HEK293 (cell line): ENCODE data around the gene RIMKLB.

Experiments
- CTCF ChIA-PET: fragments of 350-600 bp; formaldehyde crosslinking; extraction: SDS; loops from one replicate; lab custom pipeline; 2021; ENCODE audit warnings: antibody characterized with exemption; lab: Yijun Ruan, JAX
- POLR2A ChIA-PET: fragments of 300-600 bp; formaldehyde crosslinking; extraction: SDS; loops from one replicate; lab custom pipeline; 2020; ENCODE audit warnings: antibody characterized with exemption, inconsistent platforms; lab: Yijun Ruan, JAX
- H3K27ac ChIP-seq: fragments of 200-500 bp; sonication (Bioruptor generic); 2 replicates; pipeline ENCODE4 v1.5.1; 2014; ENCODE audit warnings: low read depth, low read length, control low read depth, inconsistent platforms; ENCODE audit errors: extremely low read depth
- H3K36me3 ChIP-seq, 2 experiments: fragments of 200-500 bp in 1 of 2; sonication (Bioruptor generic) in 1 of 2; 1 replicate in 1 of 2; 2 replicates in 1 of 2; pipeline ENCODE4 v1.5.1; 2014 to 2017; ENCODE audit warnings: inconsistent platforms in 2 of 2, low read length in 2 of 2; ENCODE audit not compliant: control insufficient read depth in 2 of 2, insufficient read depth in 1 of 2
- H3K4me1 ChIP-seq: fragments of 200-500 bp; sonication (Bioruptor generic); 2 replicates; pipeline ENCODE4 v1.5.1; 2014; ENCODE audit warnings: mild to moderate bottlenecking, low read length, inconsistent platforms; ENCODE audit not compliant: control insufficient read depth, insufficient read depth
- H3K4me3 ChIP-seq: 2 replicates; pipeline ENCODE4 v1.5.1; 2011; ENCODE audit warnings: low read depth, mild to moderate bottlenecking, control low read depth, low read length, moderate library complexity
- H3K9me3 ChIP-seq: fragments of 200-500 bp; sonication (Bioruptor generic); 2 replicates; pipeline ENCODE4 v1.5.1; 2014; ENCODE audit warnings: low read depth, low read length, inconsistent platforms; ENCODE audit not compliant: control insufficient read depth, insufficient read depth
- GLI4 ChIP-seq: fragments of 450-650 bp; formaldehyde crosslinking; IDR thresholded peaks from 2 replicates; pipeline ENCODE4 v1.5.1; 2016; ENCODE audit warnings: missing biosample characterization, missing genetic modification characterization
- GLIS2 ChIP-seq: fragments of 450-650 bp; formaldehyde crosslinking; IDR thresholded peaks from 2 replicates; pipeline ENCODE4 v1.5.1; 2016; ENCODE audit warnings: missing biosample characterization, missing genetic modification characterization
- KLF16 ChIP-seq: fragments of 450-650 bp; formaldehyde crosslinking; IDR thresholded peaks from 2 replicates; pipeline ENCODE4 v1.5.1; 2017; ENCODE audit warnings: missing biosample characterization, missing genetic modification characterization
- KLF8 ChIP-seq: fragments of 450-650 bp; formaldehyde crosslinking; IDR thresholded peaks from 2 replicates; pipeline ENCODE4 v1.5.1; 2016; ENCODE audit warnings: missing biosample characterization, missing genetic modification characterization
- SP2 ChIP-seq: fragments of 450-650 bp; formaldehyde crosslinking; IDR thresholded peaks from 2 replicates; pipeline ENCODE4 v1.5.1; 2016; ENCODE audit warnings: missing biosample characterization, missing genetic modification characterization
- ZBTB20 ChIP-seq: fragments of 450-650 bp; formaldehyde crosslinking; IDR thresholded peaks from 2 replicates; pipeline ENCODE4 v1.5.1; 2016; ENCODE audit warnings: missing biosample characterization, missing genetic modification characterization
- ZBTB48 ChIP-seq: fragments of 450-650 bp; formaldehyde crosslinking; IDR thresholded peaks from 2 replicates; pipeline ENCODE4 v1.5.1; 2016; ENCODE audit warnings: missing biosample characterization, missing genetic modification characterization
- ZBTB8A ChIP-seq: fragments of 450-650 bp; formaldehyde crosslinking; IDR thresholded peaks from 2 replicates; pipeline ENCODE4 v1.5.1; 2016; ENCODE audit warnings: missing biosample characterization, missing genetic modification characterization
- ZFP37 ChIP-seq: fragments of 450-650 bp; formaldehyde crosslinking; IDR thresholded peaks from 2 replicates; pipeline ENCODE4 v1.5.1; 2016; ENCODE audit warnings: missing biosample characterization, missing genetic modification characterization
- ZNF10 ChIP-seq: fragments of 450-650 bp; formaldehyde crosslinking; IDR thresholded peaks from 2 replicates; pipeline ENCODE4 v1.5.1; 2017; ENCODE audit warnings: missing biosample characterization, missing genetic modification characterization
- ZNF214 ChIP-seq: fragments of 450-650 bp; formaldehyde crosslinking; IDR thresholded peaks from 2 replicates; pipeline ENCODE4 v1.5.1; 2017; ENCODE audit warnings: missing biosample characterization, mild to moderate bottlenecking, missing genetic modification characterization, borderline replicate concordance
- ZNF311 ChIP-seq: fragments of 450-650 bp; formaldehyde crosslinking; IDR thresholded peaks from 2 replicates; pipeline ENCODE4 v1.5.1; 2017; ENCODE audit warnings: missing biosample characterization, missing genetic modification characterization, borderline replicate concordance
- ZNF324 ChIP-seq: fragments of 450-650 bp; formaldehyde crosslinking; IDR thresholded peaks from 2 replicates; pipeline ENCODE4 v1.5.1; 2016; ENCODE audit warnings: missing biosample characterization, missing genetic modification characterization
- ZNF335 ChIP-seq: fragments of 450-650 bp; formaldehyde crosslinking; conservative IDR thresholded peaks from 2 replicates; pipeline ENCODE4 v1.5.1; 2016; ENCODE audit warnings: missing biosample characterization, missing genetic modification characterization
- ZNF366 ChIP-seq: fragments of 450-650 bp; formaldehyde crosslinking; conservative IDR thresholded peaks from 2 replicates; pipeline ENCODE4 v1.5.1; 2016; ENCODE audit warnings: missing biosample characterization, missing genetic modification characterization
- ZNF394 ChIP-seq: fragments of 450-650 bp; formaldehyde crosslinking; IDR thresholded peaks from 2 replicates; pipeline ENCODE4 v1.5.1; 2016; ENCODE audit warnings: missing biosample characterization, missing genetic modification characterization, mild to moderate bottlenecking, moderate library complexity, borderline replicate concordance
- ZNF501 ChIP-seq: fragments of 450-650 bp; formaldehyde crosslinking; IDR thresholded peaks from 2 replicates; pipeline ENCODE4 v1.5.1; 2016; ENCODE audit warnings: missing biosample characterization, missing genetic modification characterization
- ZNF629 ChIP-seq: fragments of 450-650 bp; formaldehyde crosslinking; IDR thresholded peaks from 2 replicates; pipeline ENCODE4 v1.5.1; 2017; ENCODE audit warnings: missing biosample characterization, missing genetic modification characterization
- ZNF639 ChIP-seq: fragments of 450-650 bp; formaldehyde crosslinking; IDR thresholded peaks from 2 replicates; pipeline ENCODE4 v1.5.1; 2016; ENCODE audit warnings: missing biosample characterization, missing genetic modification characterization
- ZNF776 ChIP-seq: fragments of 450-650 bp; formaldehyde crosslinking; IDR thresholded peaks from 2 replicates; pipeline ENCODE4 v1.5.0; 2017; ENCODE audit warnings: missing biosample characterization, missing genetic modification characterization, borderline replicate concordance
- ZNF843 ChIP-seq: fragments of 450-650 bp; formaldehyde crosslinking; IDR thresholded peaks from 2 replicates; pipeline ENCODE4 v1.5.1; 2016; ENCODE audit warnings: missing biosample characterization, missing genetic modification characterization
- ZXDB ChIP-seq: fragments of 450-650 bp; formaldehyde crosslinking; IDR thresholded peaks from 2 replicates; pipeline ENCODE4 v1.5.1; 2016; ENCODE audit warnings: missing biosample characterization, missing genetic modification characterization
- TF ChIP-seq, protein P1 (sequence below): fragments of 450-650 bp; formaldehyde crosslinking; IDR thresholded peaks from 2 replicates; pipeline ENCODE4 v1.5.1; 2016; ENCODE audit warnings: missing biosample characterization, missing genetic modification characterization
- TF ChIP-seq, protein P2 (sequence below): fragments of 450-650 bp; formaldehyde crosslinking; optimal IDR thresholded peaks from 2 replicates; pipeline ENCODE3; 2016; ENCODE audit warnings: missing biosample characterization, mild to moderate bottlenecking, missing genetic modification characterization
- TF ChIP-seq, protein P3 (sequence below): fragments of 450-650 bp; formaldehyde crosslinking; IDR thresholded peaks from 2 replicates; pipeline ENCODE4 v1.5.1; 2016; ENCODE audit warnings: missing biosample characterization, missing genetic modification characterization
- TF ChIP-seq, protein P4 (sequence below): fragments of 450-650 bp; formaldehyde crosslinking; conservative IDR thresholded peaks from 2 replicates; pipeline ENCODE4 v1.5.1; 2016; ENCODE audit warnings: low read depth, missing biosample characterization, missing genetic modification characterization

Gene RIMKLB

DNA sequence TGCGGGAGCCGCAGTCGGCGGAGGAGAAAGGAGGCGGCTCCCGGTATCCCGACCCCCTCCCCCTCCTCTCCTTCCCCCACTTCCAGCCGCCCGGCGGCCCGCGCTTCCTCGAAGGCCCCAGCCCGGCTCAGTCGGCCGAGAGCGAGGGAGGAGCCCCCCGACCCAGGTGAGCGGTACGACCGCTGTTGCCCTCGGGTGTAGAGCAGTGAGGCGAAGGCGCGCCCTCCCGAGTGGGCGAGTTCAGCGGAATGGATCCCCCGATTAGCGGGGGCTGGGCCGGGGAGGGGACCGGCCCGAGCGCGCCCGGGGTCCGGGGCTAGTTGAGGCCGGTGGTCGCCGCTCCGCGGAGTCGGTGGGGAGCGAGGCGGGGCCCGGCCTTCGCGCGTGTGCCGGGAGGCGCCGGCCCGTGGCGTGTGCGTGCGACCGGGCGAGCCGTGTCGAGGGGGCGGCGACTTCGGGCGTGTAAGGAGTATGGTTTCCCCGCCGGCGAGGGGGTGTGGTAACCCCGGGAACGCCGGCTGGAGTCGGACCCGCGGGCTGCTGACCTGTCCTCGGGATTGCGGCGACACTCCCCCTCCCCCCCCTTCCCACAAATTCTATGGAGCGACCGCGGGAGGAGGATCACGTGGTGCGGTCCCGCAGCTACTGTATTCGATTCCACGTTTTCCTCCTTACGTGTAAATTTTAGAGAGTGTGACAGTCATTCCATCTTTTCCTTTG lies 501 bp downstream of the RIMKLB start (continued):
- TF ChIP-seq ZNF639: no peak
- peak; percentile 12; the same call in 1 of the 2 replicates for TF ChIP-seq ZNF394
- peak; percentile 79 for TF ChIP-seq KLF16 (tag by site-specific recombination)
- TF ChIP-seq KLF8 (tag by site-specific recombination): no peak; the same call in 1 of the 2 replicates
- TF ChIP-seq SP2 (tag by site-specific recombination): peak; percentile 42; the same call in 1 of the 2 replicates
- TF ChIP-seq, protein P1, sequence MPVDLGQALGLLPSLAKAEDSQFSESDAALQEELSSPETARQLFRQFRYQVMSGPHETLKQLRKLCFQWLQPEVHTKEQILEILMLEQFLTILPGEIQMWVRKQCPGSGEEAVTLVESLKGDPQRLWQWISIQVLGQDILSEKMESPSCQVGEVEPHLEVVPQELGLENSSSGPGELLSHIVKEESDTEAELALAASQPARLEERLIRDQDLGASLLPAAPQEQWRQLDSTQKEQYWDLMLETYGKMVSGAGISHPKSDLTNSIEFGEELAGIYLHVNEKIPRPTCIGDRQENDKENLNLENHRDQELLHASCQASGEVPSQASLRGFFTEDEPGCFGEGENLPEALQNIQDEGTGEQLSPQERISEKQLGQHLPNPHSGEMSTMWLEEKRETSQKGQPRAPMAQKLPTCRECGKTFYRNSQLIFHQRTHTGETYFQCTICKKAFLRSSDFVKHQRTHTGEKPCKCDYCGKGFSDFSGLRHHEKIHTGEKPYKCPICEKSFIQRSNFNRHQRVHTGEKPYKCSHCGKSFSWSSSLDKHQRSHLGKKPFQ (tag by site-specific recombination): 0 out of 2 replicates have a peak, but pooled peaks have one; percentile 3
- TF ChIP-seq, protein P2, sequence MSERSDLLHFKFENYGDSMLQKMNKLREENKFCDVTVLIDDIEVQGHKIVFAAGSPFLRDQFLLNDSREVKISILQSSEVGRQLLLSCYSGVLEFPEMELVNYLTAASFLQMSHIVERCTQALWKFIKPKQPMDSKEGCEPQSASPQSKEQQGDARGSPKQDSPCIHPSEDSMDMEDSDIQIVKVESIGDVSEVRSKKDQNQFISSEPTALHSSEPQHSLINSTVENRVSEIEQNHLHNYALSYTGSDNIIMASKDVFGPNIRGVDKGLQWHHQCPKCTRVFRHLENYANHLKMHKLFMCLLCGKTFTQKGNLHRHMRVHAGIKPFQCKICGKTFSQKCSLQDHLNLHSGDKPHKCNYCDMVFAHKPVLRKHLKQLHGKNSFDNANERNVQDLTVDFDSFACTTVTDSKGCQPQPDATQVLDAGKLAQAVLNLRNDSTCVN (tag by site-specific recombination): peak; percentile 71
- peak; percentile 80 for TF ChIP-seq ZBTB8A
- TF ChIP-seq, all 188 proteins: peak for 41

- H3K36me3 ChIP-seq: peaks cover 0 to 4% of the 10 kb centered on the region in 2 experiments; a peak in 1 of 3 replicates
- H3K9me3 ChIP-seq: no peaks in the 10 kb centered on the region
- ChIA-PET CTCF (no interaction called here), POLR2A (interaction anchor here (1.0 kb wide), 1 partner anchor 12 kb away, joined by 4 read pairs; no protein-coding TSS in a partner anchor)
- peak overlapping the region; percentile 94 for H3K4me3 ChIP-seq
- H3K27ac ChIP-seq: no peak overlapping the region; the same call in 1 of the 2 replicates
- peaks cover 16% of the 10 kb centered on the region for H3K4me1 ChIP-seq
- no peak for TF ChIP-seq GLIS2 (tag by site-specific recombination)
- TF ChIP-seq ZBTB48 (tag by site-specific recombination): no peak
- 0 out of 2 replicates have a peak, but pooled peaks have one; percentile 3 for TF ChIP-seq ZXDB (tag by site-specific recombination)
- 0 out of 2 replicates have a peak, but pooled peaks have one; percentile 21 for TF ChIP-seq ZNF324
- no peak for TF ChIP-seq ZNF843 (tag by site-specific recombination)
- no peak for TF ChIP-seq ZNF501 (tag by site-specific recombination)
- no peak for TF ChIP-seq GLI4 (tag by site-specific recombination)
- TF ChIP-seq ZBTB20: no peak
- TF ChIP-seq ZNF335 (tag by site-specific recombination): no peak; the same call in none of the 2 replicates
- TF ChIP-seq ZNF776 (tag by site-specific recombination): no peak
- TF ChIP-seq, protein P3, sequence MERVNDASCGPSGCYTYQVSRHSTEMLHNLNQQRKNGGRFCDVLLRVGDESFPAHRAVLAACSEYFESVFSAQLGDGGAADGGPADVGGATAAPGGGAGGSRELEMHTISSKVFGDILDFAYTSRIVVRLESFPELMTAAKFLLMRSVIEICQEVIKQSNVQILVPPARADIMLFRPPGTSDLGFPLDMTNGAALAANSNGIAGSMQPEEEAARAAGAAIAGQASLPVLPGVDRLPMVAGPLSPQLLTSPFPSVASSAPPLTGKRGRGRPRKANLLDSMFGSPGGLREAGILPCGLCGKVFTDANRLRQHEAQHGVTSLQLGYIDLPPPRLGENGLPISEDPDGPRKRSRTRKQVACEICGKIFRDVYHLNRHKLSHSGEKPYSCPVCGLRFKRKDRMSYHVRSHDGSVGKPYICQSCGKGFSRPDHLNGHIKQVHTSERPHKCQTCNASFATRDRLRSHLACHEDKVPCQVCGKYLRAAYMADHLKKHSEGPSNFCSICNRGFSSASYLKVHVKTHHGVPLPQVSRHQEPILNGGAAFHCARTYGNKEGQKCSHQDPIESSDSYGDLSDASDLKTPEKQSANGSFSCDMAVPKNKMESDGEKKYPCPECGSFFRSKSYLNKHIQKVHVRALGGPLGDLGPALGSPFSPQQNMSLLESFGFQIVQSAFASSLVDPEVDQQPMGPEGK: peak; percentile 51
- no peak for TF ChIP-seq ZNF214 (tag by site-specific recombination)
- TF ChIP-seq, protein P4, sequence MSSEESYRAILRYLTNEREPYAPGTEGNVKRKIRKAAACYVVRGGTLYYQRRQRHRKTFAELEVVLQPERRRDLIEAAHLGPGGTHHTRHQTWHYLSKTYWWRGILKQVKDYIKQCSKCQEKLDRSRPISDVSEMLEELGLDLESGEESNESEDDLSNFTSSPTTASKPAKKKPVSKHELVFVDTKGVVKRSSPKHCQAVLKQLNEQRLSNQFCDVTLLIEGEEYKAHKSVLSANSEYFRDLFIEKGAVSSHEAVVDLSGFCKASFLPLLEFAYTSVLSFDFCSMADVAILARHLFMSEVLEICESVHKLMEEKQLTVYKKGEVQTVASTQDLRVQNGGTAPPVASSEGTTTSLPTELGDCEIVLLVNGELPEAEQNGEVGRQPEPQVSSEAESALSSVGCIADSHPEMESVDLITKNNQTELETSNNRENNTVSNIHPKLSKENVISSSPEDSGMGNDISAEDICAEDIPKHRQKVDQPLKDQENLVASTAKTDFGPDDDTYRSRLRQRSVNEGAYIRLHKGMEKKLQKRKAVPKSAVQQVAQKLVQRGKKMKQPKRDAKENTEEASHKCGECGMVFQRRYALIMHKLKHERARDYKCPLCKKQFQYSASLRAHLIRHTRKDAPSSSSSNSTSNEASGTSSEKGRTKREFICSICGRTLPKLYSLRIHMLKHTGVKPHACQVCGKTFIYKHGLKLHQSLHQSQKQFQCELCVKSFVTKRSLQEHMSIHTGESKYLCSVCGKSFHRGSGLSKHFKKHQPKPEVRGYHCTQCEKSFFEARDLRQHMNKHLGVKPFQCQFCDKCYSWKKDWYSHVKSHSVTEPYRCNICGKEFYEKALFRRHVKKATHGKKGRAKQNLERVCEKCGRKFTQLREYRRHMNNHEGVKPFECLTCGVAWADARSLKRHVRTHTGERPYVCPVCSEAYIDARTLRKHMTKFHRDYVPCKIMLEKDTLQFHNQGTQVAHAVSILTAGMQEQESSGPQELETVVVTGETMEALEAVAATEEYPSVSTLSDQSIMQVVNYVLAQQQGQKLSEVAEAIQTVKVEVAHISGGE: no peak
- TF ChIP-seq SP2 (tag by site-specific recombination): no peak
- TF ChIP-seq ZNF311 (tag by site-specific recombination): no peak
- 0 out of 2 replicates have a peak, but pooled peaks have one; percentile 17 for TF ChIP-seq ZFP37 (tag by site-specific recombination)
- TF ChIP-seq ZNF10: 0 out of 2 replicates have a peak, but pooled peaks have one; percentile 43
- TF ChIP-seq ZNF366 (tag by site-specific recombination): peak; percentile 65
- no peak for TF ChIP-seq ZBTB8A
- 0 out of 2 replicates have a peak, but pooled peaks have one; percentile 8 for TF ChIP-seq ZNF629 (tag by site-specific recombination)
Observed at GRCh38 chr12:8698879-8699278, 1.1 kb downstream of the RIMKLB start.
